Mesendoderm (in vitro differentiated cells): ENCODE data around the gene RAB20.
A peak's percentile ranks its signal among the peaks of the same experiment; 100 is the strongest.

Source experiments
- DNase-seq: peaks from one replicate; pipeline ENCODE4 v3.0.0; 2013
- H2AK5ac ChIP-seq: 2 replicates; pipeline ENCODE4 v1.6.1; 2013; ENCODE audit warnings: low read length, inconsistent platforms
- H2BK120ac ChIP-seq: 2 replicates; pipeline ENCODE4 v1.6.1; 2013; ENCODE audit warnings: low read depth, mild to moderate bottlenecking, low read length, moderate library complexity, mixed read lengths
- H2BK15ac ChIP-seq: replicated peaks from 2 replicates; pipeline ENCODE4 v1.6.1; 2013; ENCODE audit warnings: low read depth, mild to moderate bottlenecking, moderate library complexity
- H2BK5ac ChIP-seq: 2 replicates; pipeline ENCODE4 v1.6.1; 2013; ENCODE audit warnings: low read length, inconsistent platforms
- H3K18ac ChIP-seq: 2 replicates; pipeline ENCODE4 v1.6.1; 2013; ENCODE audit warnings: mild to moderate bottlenecking, low read length, mixed read lengths
- H3K23ac ChIP-seq: one replicate; pipeline ENCODE4 v1.6.1; 2013; ENCODE audit warnings: low read length
- H3K27ac ChIP-seq: 2 replicates; pipeline ENCODE4 v1.5.1; 2013; ENCODE audit warnings: low read depth, mild to moderate bottlenecking, inconsistent platforms, low read length, moderate library complexity
- H3K27me3 ChIP-seq: 2 replicates; pipeline ENCODE4 v1.6.1; 2013; ENCODE audit warnings: low read length, control low read depth, mild to moderate bottlenecking, inconsistent platforms; ENCODE audit not compliant: insufficient read depth, poor library complexity
- H3K36me3 ChIP-seq: 2 replicates; pipeline ENCODE4 v1.6.1; 2013; ENCODE audit warnings: low read length, inconsistent platforms; ENCODE audit not compliant: control insufficient read depth, insufficient read depth
- H3K4ac ChIP-seq: one replicate; pipeline ENCODE4 v1.6.1; 2013; ENCODE audit warnings: low read depth, mild to moderate bottlenecking, low read length, moderate library complexity
- H3K4me1 ChIP-seq: 2 replicates; pipeline ENCODE4 v1.6.1; 2013; ENCODE audit warnings: low read depth, low read length, inconsistent platforms; ENCODE audit not compliant: control insufficient read depth
- H3K4me2 ChIP-seq: 2 replicates; pipeline ENCODE4 v1.6.1; 2013; ENCODE audit warnings: low read length
- H3K4me3 ChIP-seq: 2 replicates; pipeline ENCODE4 v1.5.1; 2013; ENCODE audit warnings: mild to moderate bottlenecking, low read length
- H3K56ac ChIP-seq: one replicate; pipeline ENCODE4 v1.6.1; 2013; ENCODE audit warnings: low read length
- H3K79me1 ChIP-seq: 2 replicates; pipeline ENCODE4 v1.6.1; 2013; ENCODE audit warnings: low read length, inconsistent platforms
- H3K79me2 ChIP-seq: 2 replicates; pipeline ENCODE4 v1.6.1; 2013; ENCODE audit warnings: mild to moderate bottlenecking, low read length; ENCODE audit not compliant: control insufficient read depth, insufficient read depth
- H3K9ac ChIP-seq: 2 replicates; pipeline ENCODE4 v1.6.1; 2013; ENCODE audit warnings: low read length, inconsistent platforms
- H4K5ac ChIP-seq: one replicate; pipeline ENCODE4 v1.6.1; 2013; ENCODE audit warnings: low read length
- H4K8ac ChIP-seq: one replicate; pipeline ENCODE4 v1.6.1; 2013; ENCODE audit warnings: low read depth, mild to moderate bottlenecking, control low read depth, low read length, moderate library complexity
- WGBS: extraction: QIAGEN DNeasy Blood & Tissue Kit; methylation state at CpG from one replicate; pipeline ENCODE4 v1.1.7; 2013; ENCODE audit warnings: low lambda C conversion rate, missing lambda C conversion rate; ENCODE audit not compliant: insufficient coverage; ENCODE audit errors: extremely low coverage; 5-methylcytosine and 5-hydroxymethylcytosine counted together

Gene RAB20

GRCh38 chr13:110483386-110483968 is 78.0 kb downstream of the RAB20 start:
- no peaks in the 10 kb centered on the region for H3K79me2 ChIP-seq
- DNase-seq = no peak
- no peak overlapping the region for H3K18ac ChIP-seq
- H3K27me3 ChIP-seq = no peaks in the 10 kb centered on the region
- H2BK5ac ChIP-seq = no peak overlapping the region
- H3K4me1 ChIP-seq = peaks cover 17% of the 10 kb centered on the region
- no peak overlapping the region for H3K27ac ChIP-seq
- peak overlapping the region; percentile 47 for H3K56ac ChIP-seq
- no peak overlapping the region for H4K8ac ChIP-seq
- H2BK120ac ChIP-seq = no peak overlapping the region
- H2AK5ac ChIP-seq = no peak overlapping the region
- no peak overlapping the region for H3K4ac ChIP-seq
- H2BK15ac ChIP-seq = no peak overlapping the region
- no CpG with 5 or more reads among the region's 13 CpGs for WGBS
- no peak overlapping the region for H3K23ac ChIP-seq
- no peak overlapping the region for H3K4me2 ChIP-seq
- no peaks in the 10 kb centered on the region for H3K79me1 ChIP-seq
- no peak overlapping the region for H4K5ac ChIP-seq
- H3K36me3 ChIP-seq = peaks cover 4% of the 10 kb centered on the region
- H3K4me3 ChIP-seq = no peak overlapping the region
- no peak overlapping the region for H3K9ac ChIP-seq

GRCh38 chr13:110480161-110480560 is 81.4 kb downstream of the RAB20 start:
- Histone ChIP-seq H3K18ac (no peak overlapping the region), H3K56ac (no peak overlapping the region), H3K4ac (no peak overlapping the region), H3K79me1 (no peaks in the 10 kb centered on the region), H3K23ac (no peak overlapping the region), H2BK5ac (no peak overlapping the region), H3K4me1 (peaks cover 6% of the 10 kb centered on the region), H3K4me2 (no peak overlapping the region), H3K27ac (no peak overlapping the region), H2AK5ac (no peak overlapping the region), H2BK120ac (no peak overlapping the region), H2BK15ac (no peak overlapping the region), H3K79me2 (no peaks in the 10 kb centered on the region), H4K5ac (no peak overlapping the region), H3K27me3 (no peaks in the 10 kb centered on the region), H3K4me3 (no peak overlapping the region), H3K9ac (no peak overlapping the region), H4K8ac (no peak overlapping the region), H3K36me3 (peaks cover 4% of the 10 kb centered on the region)
- DNase-seq = peak; percentile 52
- no CpG with 5 or more reads among the region's 5 CpGs for WGBS

GRCh38 chr13:110479648-110480047 is 81.9 kb downstream of the RAB20 start:
- H3K27ac ChIP-seq = no peak overlapping the region

GRCh38 chr13:110479215-110479545 is 82.3 kb downstream of the RAB20 start:
- Histone ChIP-seq H4K8ac (no peak overlapping the region), H2BK120ac (no peak overlapping the region)
- WGBS = no CpG with 5 or more reads among the region's 6 CpGs

More at GRCh38 chr13:110479648-110480047, 81.9 kb downstream of the RAB20 start:
- Histone ChIP-seq H2AK5ac (no peak overlapping the region), H4K5ac (no peak overlapping the region), H3K56ac (no peak overlapping the region), H2BK120ac (no peak overlapping the region), H3K4me3 (no peak overlapping the region), H3K4me1 (peaks cover 3% of the 10 kb centered on the region), H2BK15ac (no peak overlapping the region), H3K4ac (no peak overlapping the region), H3K18ac (no peak overlapping the region), H3K79me1 (no peaks in the 10 kb centered on the region), H3K27me3 (no peaks in the 10 kb centered on the region), H4K8ac (no peak overlapping the region), H3K79me2 (no peaks in the 10 kb centered on the region), H3K36me3 (peaks cover 6% of the 10 kb centered on the region), H3K23ac (no peak overlapping the region), H2BK5ac (no peak overlapping the region), H3K9ac (no peak overlapping the region), H3K4me2 (no peak overlapping the region)
- WGBS = no CpG with 5 or more reads among the region's 11 CpGs
- no peak for DNase-seq

GRCh38 chr13:110478405-110479214 is 82.9 kb downstream of the RAB20 start:
- H2AK5ac ChIP-seq = no peak overlapping the region
- no peaks in the 10 kb centered on the region for H3K79me2 ChIP-seq
- no peak overlapping the region for H3K23ac ChIP-seq
- H3K9ac ChIP-seq = no peak overlapping the region
- no peak overlapping the region for H4K5ac ChIP-seq
- peaks cover 9% of the 10 kb centered on the region for H3K36me3 ChIP-seq
- H3K56ac ChIP-seq = no peak overlapping the region
- no peak overlapping the region for H4K8ac ChIP-seq
- H3K27me3 ChIP-seq = no peaks in the 10 kb centered on the region
- H2BK5ac ChIP-seq = no peak overlapping the region
- H3K79me1 ChIP-seq = no peaks in the 10 kb centered on the region
- H3K4ac ChIP-seq = no peak overlapping the region
- DNase-seq = no peak
- H3K18ac ChIP-seq = no peak overlapping the region
- H3K4me2 ChIP-seq = no peak overlapping the region
- H2BK120ac ChIP-seq = no peak overlapping the region
- H3K4me1 ChIP-seq = peaks cover 2% of the 10 kb centered on the region
- H3K27ac ChIP-seq = no peak overlapping the region
- H2BK15ac ChIP-seq = no peak overlapping the region
- H3K4me3 ChIP-seq = no peak overlapping the region
- no CpG with 5 or more reads among the region's 16 CpGs for WGBS

More at GRCh38 chr13:110479215-110479545, 82.3 kb downstream of the RAB20 start:
- no peaks in the 10 kb centered on the region for H3K79me1 ChIP-seq
- no peak for DNase-seq
- no peak overlapping the region for H3K4me2 ChIP-seq
- H3K36me3 ChIP-seq = peaks cover 9% of the 10 kb centered on the region
- H3K79me2 ChIP-seq = no peaks in the 10 kb centered on the region
- no peak overlapping the region for H3K4me3 ChIP-seq
- no peak overlapping the region for H3K4ac ChIP-seq
- no peak overlapping the region for H3K56ac ChIP-seq
- no peak overlapping the region for H2AK5ac ChIP-seq
- no peak overlapping the region for H3K23ac ChIP-seq
- H2BK5ac ChIP-seq = no peak overlapping the region
- no peak overlapping the region for H3K9ac ChIP-seq
- peaks cover 2% of the 10 kb centered on the region for H3K4me1 ChIP-seq
- H3K27me3 ChIP-seq = no peaks in the 10 kb centered on the region
- H3K27ac ChIP-seq = no peak overlapping the region
- H2BK15ac ChIP-seq = no peak overlapping the region
- no peak overlapping the region for H3K18ac ChIP-seq
- H4K5ac ChIP-seq = no peak overlapping the region
